Measurements from ENCODE around the gene MDK.

The MDK gene

DNA sequence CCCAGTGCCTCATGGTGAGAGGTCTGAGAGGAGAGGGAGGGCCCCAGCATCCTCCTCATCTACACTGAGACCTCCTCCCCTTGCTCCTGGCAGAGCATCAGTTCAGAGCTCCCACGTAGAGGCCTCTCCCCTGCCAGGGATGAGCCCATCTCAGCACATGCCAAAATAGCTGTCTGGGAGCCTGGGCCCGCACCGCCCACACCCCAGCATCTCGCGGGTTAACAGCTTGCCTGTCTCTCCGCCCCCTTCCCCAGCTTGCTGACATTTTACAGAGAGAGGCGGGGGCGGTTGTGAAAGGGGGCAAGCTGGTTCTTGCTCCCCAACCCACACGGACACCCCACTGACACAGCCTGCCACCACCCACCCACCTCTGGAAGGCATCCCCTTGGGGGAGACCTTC, 27.8 kb upstream of the MDK start:
- Histone ChIP-seq H3K9me2 (ENCODE audit: low read depth, low read length) (no peaks in the 10 kb centered on the region), H3K4me2 (ENCODE audit: low read length) (no peak overlapping the region; the same call in 1 of the 2 replicates), H3K27ac (ENCODE audit: low read depth, low read length, poor library complexity, severe bottlenecking) (peak overlapping the region; percentile 4), H4K20me1 (ENCODE audit: insufficient read depth, low read length) (no peaks in the 10 kb centered on the region), H3F3A (ENCODE audit: insufficient read depth, low read length) (no peaks in the 10 kb centered on the region), H3K79me2 (ENCODE audit: insufficient read depth, low read length) (no peaks in the 10 kb centered on the region), H3K4me1 (ENCODE audit: insufficient read depth, low read length, severe bottlenecking) (peaks cover 64% of the 10 kb centered on the region), H3K4me3 (ENCODE audit: low read depth, low read length, poor library complexity, severe bottlenecking) (no peak overlapping the region), H3K27me3 (ENCODE audit: insufficient read depth, low read length) (no peaks in the 10 kb centered on the region), H3K9me3 (ENCODE audit: low read length) (no peaks in the 10 kb centered on the region), H2AFZ (ENCODE audit: low read length) (no peak overlapping the region), H3K9ac (ENCODE audit: low read length) (no peak overlapping the region), H3K36me3 (ENCODE audit: insufficient read depth, low read length) (no peaks in the 10 kb centered on the region; the same call in 1 of the 2 replicates)
- TF ChIP-seq EZH2 (IDR thresholded peaks at IDR 0.05; ENCODE audit: borderline replicate concordance, low read length) = no peak
- TF ChIP-seq CTCF (IDR thresholded peaks at IDR 0.05; ENCODE audit: low read length) = no peak

DNA sequence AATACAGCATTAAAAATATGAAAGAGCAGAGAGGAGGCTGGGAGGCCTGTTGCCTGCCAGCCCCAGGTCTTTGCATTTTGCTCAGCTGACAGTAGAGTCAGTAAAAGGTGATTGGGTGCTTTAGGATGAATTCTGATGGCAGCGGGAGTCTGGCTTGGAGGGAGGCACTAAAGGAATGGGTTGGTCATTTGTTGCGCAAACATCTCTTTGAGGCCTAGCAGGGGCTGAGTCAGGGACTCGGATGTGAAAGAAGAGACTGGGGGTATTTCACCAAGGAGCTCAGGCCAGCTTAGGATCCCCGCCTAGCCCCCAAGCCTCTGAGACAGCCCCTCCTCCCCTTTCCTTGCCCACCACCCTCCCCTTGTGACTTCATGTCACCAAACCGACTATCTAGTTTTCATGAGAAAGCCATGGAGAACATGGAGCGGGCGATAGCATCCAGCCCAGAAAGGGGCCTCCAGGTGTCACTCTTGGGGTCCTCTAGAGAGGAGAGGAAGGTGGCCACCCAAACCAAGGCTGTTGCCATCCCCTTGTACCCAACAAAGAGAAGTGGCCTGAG, 24.5 kb upstream of the MDK start:
- Histone ChIP-seq H3K79me2 (ENCODE audit: insufficient read depth, low read length) (no peaks in the 10 kb centered on the region; the same call in 1 of the 2 replicates), H3K9ac (ENCODE audit: low read length) (no peak overlapping the region), H2AFZ (ENCODE audit: low read length) (no peak overlapping the region), H3K4me2 (ENCODE audit: low read length) (no peak overlapping the region; the same call in 1 of the 2 replicates), H4K20me1 (ENCODE audit: insufficient read depth, low read length) (no peaks in the 10 kb centered on the region), H3K4me1 (ENCODE audit: insufficient read depth, low read length, severe bottlenecking) (peaks cover 49% of the 10 kb centered on the region), H3F3A (ENCODE audit: insufficient read depth, low read length) (no peaks in the 10 kb centered on the region), H3K27me3 (ENCODE audit: insufficient read depth, low read length) (no peaks in the 10 kb centered on the region), H3K4me3 (ENCODE audit: low read depth, low read length, poor library complexity, severe bottlenecking) (no peak overlapping the region), H3K9me2 (ENCODE audit: low read depth, low read length) (no peaks in the 10 kb centered on the region), H3K9me3 (ENCODE audit: low read length) (no peaks in the 10 kb centered on the region), H3K36me3 (ENCODE audit: insufficient read depth, low read length) (no peaks in the 10 kb centered on the region; the same call in 1 of the 2 replicates), H3K27ac (ENCODE audit: low read depth, low read length, poor library complexity, severe bottlenecking) (peak overlapping the region; percentile 48)
- TF ChIP-seq EZH2 (IDR thresholded peaks at IDR 0.05; ENCODE audit: borderline replicate concordance, low read length) (no peak), CTCF (IDR thresholded peaks at IDR 0.05; ENCODE audit: low read length) (no peak)

GRCh38 chr11:46357483-46357936, 24.0 kb upstream of the MDK start:
- H3K4me2 ChIP-seq (ENCODE audit: low read length) = peak overlapping the region; percentile 4; the same call in 1 of the 2 replicates
- H3K27ac ChIP-seq (ENCODE audit: low read depth, low read length, poor library complexity, severe bottlenecking) = peak overlapping the region; percentile 48
- no peaks in the 10 kb centered on the region for H3K9me3 ChIP-seq (ENCODE audit: low read length)
- no peak overlapping the region for H3K4me3 ChIP-seq (ENCODE audit: low read depth, low read length, poor library complexity, severe bottlenecking)
- no peaks in the 10 kb centered on the region for H3F3A ChIP-seq (ENCODE audit: insufficient read depth, low read length)
- H3K9me2 ChIP-seq (ENCODE audit: low read depth, low read length) = no peaks in the 10 kb centered on the region
- H3K9ac ChIP-seq (ENCODE audit: low read length) = no peak overlapping the region
- no peak overlapping the region for H2AFZ ChIP-seq (ENCODE audit: low read length)
- H3K4me1 ChIP-seq (ENCODE audit: insufficient read depth, low read length, severe bottlenecking) = peaks cover 49% of the 10 kb centered on the region
- no peaks in the 10 kb centered on the region for H3K27me3 ChIP-seq (ENCODE audit: insufficient read depth, low read length)
- H3K36me3 ChIP-seq (ENCODE audit: insufficient read depth, low read length) = no peaks in the 10 kb centered on the region; the same call in 1 of the 2 replicates
- TF ChIP-seq CTCF (IDR thresholded peaks at IDR 0.05; ENCODE audit: low read length) (no peak), EZH2 (IDR thresholded peaks at IDR 0.05; ENCODE audit: borderline replicate concordance, low read length) (no peak)
- H3K79me2 ChIP-seq (ENCODE audit: insufficient read depth, low read length) = peaks cover 4% of the 10 kb centered on the region; the same call in 1 of the 2 replicates
- no peaks in the 10 kb centered on the region for H4K20me1 ChIP-seq (ENCODE audit: insufficient read depth, low read length)
